Measurements from ENCODE around the gene IGFBP6.

- TF ChIP-seq POLR2A (IDR thresholded peaks at IDR 0.05) = no peak
- TF ChIP-seq POLR2AphosphoS5 (IDR thresholded peaks at IDR 0.05) = peak in 2 of 4 donors; percentile 4 to 24
- TF ChIP-seq, protein P1, sequence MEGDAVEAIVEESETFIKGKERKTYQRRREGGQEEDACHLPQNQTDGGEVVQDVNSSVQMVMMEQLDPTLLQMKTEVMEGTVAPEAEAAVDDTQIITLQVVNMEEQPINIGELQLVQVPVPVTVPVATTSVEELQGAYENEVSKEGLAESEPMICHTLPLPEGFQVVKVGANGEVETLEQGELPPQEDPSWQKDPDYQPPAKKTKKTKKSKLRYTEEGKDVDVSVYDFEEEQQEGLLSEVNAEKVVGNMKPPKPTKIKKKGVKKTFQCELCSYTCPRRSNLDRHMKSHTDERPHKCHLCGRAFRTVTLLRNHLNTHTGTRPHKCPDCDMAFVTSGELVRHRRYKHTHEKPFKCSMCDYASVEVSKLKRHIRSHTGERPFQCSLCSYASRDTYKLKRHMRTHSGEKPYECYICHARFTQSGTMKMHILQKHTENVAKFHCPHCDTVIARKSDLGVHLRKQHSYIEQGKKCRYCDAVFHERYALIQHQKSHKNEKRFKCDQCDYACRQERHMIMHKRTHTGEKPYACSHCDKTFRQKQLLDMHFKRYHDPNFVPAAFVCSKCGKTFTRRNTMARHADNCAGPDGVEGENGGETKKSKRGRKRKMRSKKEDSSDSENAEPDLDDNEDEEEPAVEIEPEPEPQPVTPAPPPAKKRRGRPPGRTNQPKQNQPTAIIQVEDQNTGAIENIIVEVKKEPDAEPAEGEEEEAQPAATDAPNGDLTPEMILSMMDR (IDR thresholded peaks at IDR 0.05) = peak; percentile 64 to 83 (median 77)
Measured at GRCh38 chr12:53053218-53054111, 44.0 kb upstream of the IGFBP6 start.

Measured in sigmoid colon (tissue), 4 donors.